Measurements from ENCODE around the gene AIG1. TPM values are rescaled to one million over a fixed set of nuclear protein-coding genes. Genes with fewer than 3 reads are reported as not detected.

AIG1 gene
- total RNA-seq, 1 experiment from 2014 or later = 18.6 TPM

DNA sequence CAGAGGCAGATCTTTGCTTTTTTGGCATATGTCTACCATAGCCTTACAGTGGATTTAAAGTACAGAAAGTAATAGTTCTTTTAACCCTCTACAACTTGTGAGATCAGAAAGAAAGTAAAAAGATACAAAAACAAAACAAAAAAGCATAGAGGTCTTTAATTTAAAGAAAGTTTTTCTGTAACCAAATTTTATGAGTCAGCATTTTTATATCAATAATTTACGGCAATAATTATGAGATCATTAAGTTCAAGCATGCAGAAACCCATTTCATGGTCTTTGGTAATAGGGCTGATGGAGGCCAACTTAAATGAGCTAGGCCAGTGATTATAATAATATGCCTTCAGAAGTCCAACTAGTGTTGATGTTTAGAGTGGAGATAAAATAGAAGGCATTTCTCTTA, 145.9 kb downstream of the AIG1 start:
- DNase-seq = no peak
- Histone ChIP-seq H3K36me3 (replicated peaks; ENCODE audit: control insufficient read depth, insufficient read depth, low read length) (no peaks in the 10 kb centered on the region), H3K4me3 (ENCODE audit: insufficient read depth, low read depth, low read length) (no peak overlapping the region), H3K27me3 (ENCODE audit: control insufficient read depth, insufficient read depth, low read length) (no peaks in the 10 kb centered on the region)

GRCh38 chr6:143210420-143210819, 149.7 kb downstream of the AIG1 start:
- DNase-seq = no peak
- H3K4me3 ChIP-seq (ENCODE audit: insufficient read depth, low read depth, low read length) = no peak overlapping the region
- no peaks in the 10 kb centered on the region for H3K36me3 ChIP-seq (replicated peaks; ENCODE audit: control insufficient read depth, insufficient read depth, low read length)
- H3K27me3 ChIP-seq (ENCODE audit: control insufficient read depth, insufficient read depth, low read length) = no peaks in the 10 kb centered on the region

DNA sequence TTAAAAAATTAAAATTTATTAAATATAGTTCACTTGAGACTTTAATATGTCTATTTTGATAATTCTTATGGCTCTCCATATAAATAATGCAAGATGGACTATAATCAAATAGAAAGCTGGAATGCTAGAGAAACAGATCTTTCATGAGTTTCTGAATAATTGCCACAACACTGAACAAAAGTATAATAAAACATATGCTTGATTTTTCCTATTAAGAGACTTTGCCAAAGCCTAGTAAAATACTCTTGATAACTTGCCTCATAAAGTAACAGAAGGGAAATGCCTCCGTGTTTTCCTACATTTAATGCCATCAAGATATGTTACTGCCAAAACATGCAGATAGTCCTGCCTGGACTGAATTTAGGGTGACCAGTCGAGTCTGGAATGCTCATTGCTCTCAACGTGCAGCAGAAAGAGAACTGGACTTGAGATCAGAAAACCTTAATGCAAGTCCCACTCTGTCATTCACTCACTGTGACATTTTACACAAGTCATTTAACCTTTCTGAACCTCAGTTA, 153.2 kb downstream of the AIG1 start:
- Histone ChIP-seq H3K36me3 (replicated peaks; ENCODE audit: control insufficient read depth, insufficient read depth, low read length) (no peaks in the 10 kb centered on the region), H3K27me3 (ENCODE audit: control insufficient read depth, insufficient read depth, low read length) (no peaks in the 10 kb centered on the region), H3K4me3 (ENCODE audit: insufficient read depth, low read depth, low read length) (no peak overlapping the region)
- no peak for DNase-seq

- DNase-seq = no peak
- no peak overlapping the region for H3K4me3 ChIP-seq (ENCODE audit: insufficient read depth, low read depth, low read length)
- no peaks in the 10 kb centered on the region for H3K36me3 ChIP-seq (replicated peaks; ENCODE audit: control insufficient read depth, insufficient read depth, low read length)
- H3K27me3 ChIP-seq (ENCODE audit: control insufficient read depth, insufficient read depth, low read length) = no peaks in the 10 kb centered on the region
Measured at GRCh38 chr6:143215363-143215762, 154.7 kb downstream of the AIG1 start.

- no peak for DNase-seq
- no peak overlapping the region for H3K4me3 ChIP-seq (ENCODE audit: insufficient read depth, low read depth, low read length)
- no peaks in the 10 kb centered on the region for H3K36me3 ChIP-seq (replicated peaks; ENCODE audit: control insufficient read depth, insufficient read depth, low read length)
- H3K27me3 ChIP-seq (ENCODE audit: control insufficient read depth, insufficient read depth, low read length) = no peaks in the 10 kb centered on the region
Measured at GRCh38 chr6:143215771-143216170, 155.1 kb downstream of the AIG1 start.

DNA sequence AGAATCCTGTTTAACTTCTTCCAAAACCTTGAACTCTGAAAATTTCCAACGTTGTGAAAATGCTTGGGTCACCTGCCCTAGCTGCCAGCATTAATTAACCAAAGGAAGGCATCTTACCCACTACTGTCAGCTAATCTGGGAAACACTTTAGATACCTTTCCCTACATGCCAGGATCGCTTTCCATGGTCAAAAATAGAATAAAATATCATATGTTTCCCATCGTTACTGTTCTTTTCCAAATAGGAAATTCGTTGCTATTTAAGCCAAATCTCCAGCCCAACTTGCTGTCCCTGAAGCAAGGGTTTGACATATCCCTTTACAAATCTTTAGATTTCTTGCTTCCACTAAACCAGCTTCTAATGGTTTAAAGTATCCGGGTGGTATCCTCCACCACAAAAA, 157.5 kb downstream of the AIG1 start:
- Histone ChIP-seq H3K4me3 (ENCODE audit: insufficient read depth, low read depth, low read length) (no peak overlapping the region), H3K27me3 (ENCODE audit: control insufficient read depth, insufficient read depth, low read length) (no peaks in the 10 kb centered on the region), H3K36me3 (replicated peaks; ENCODE audit: control insufficient read depth, insufficient read depth, low read length) (no peaks in the 10 kb centered on the region)
- DNase-seq = no peak

DNA sequence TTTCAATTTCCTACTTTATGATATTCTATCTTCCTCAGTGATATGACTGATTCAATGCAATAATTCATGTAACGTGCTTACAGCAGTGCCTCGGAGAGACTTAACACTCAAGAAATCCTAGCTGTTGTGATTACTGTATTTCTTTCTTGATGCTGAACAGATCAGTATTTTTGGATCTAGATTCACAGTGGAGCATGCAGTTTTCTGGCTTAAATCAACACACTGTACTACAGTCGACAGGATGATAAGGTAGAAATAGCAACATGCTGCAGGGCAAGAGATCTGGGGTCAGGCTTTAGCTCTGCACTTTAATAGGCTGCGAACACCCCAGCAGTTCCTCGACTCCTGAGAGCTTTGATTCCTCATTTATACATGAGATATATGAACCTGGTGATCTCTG, 161.0 kb downstream of the AIG1 start:
- Histone ChIP-seq H3K27me3 (ENCODE audit: control insufficient read depth, insufficient read depth, low read length) (no peaks in the 10 kb centered on the region), H3K4me3 (ENCODE audit: insufficient read depth, low read depth, low read length) (no peak overlapping the region), H3K36me3 (replicated peaks; ENCODE audit: control insufficient read depth, insufficient read depth, low read length) (no peaks in the 10 kb centered on the region)
- no peak for DNase-seq

DNA sequence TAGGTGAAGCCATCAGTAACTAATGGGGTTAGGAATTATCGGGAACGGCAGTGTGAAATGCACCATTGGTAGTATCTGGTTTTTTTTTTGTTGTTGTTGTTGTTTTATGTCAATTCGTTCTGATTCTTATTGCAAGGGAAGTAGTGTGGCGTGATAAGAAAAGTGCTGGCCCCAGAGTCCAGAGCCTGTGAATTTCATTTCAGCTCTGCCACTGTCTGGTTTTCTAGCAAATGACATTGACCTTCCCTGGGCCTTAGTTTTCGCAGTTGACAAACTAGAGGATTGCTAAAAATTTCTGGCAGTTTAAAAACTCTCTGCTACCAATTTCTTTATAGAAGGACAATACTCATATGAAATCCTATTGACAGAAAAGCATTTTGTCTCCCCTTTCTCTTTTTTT, 161.6 kb downstream of the AIG1 start:
- DNase-seq = no peak
- H3K4me3 ChIP-seq (ENCODE audit: insufficient read depth, low read depth, low read length) = no peak overlapping the region
- no peaks in the 10 kb centered on the region for H3K36me3 ChIP-seq (replicated peaks; ENCODE audit: control insufficient read depth, insufficient read depth, low read length)
- H3K27me3 ChIP-seq (ENCODE audit: control insufficient read depth, insufficient read depth, low read length) = no peaks in the 10 kb centered on the region

DNA sequence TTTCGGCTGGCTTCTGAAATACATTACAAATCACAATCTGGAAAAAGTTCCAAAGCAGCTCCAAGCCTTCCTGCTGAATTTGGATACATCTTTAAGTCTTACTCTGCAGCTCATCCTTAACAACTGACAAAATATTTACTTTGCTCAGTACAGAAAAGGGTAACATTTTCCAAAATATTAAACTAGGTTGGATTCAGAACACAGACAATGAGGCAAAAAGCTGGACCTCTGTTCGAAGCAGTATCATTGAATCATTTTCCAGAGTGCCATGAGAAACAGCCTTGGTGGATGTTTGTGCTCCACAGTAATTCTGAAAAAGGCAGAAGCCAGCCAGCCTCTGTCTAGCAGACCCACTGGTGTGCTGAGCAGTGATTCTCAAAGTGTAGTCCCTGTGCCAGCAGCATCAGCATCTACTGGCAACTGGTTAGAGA, 162.1 kb downstream of the AIG1 start:
- H3K36me3 ChIP-seq (replicated peaks; ENCODE audit: control insufficient read depth, insufficient read depth, low read length) = no peaks in the 10 kb centered on the region
- DNase-seq = no peak
- no peaks in the 10 kb centered on the region for H3K27me3 ChIP-seq (ENCODE audit: control insufficient read depth, insufficient read depth, low read length)

GRCh38 chr6:143223895-143224294, 163.2 kb downstream of the AIG1 start:
- no peak for DNase-seq
- Histone ChIP-seq H3K27me3 (ENCODE audit: control insufficient read depth, insufficient read depth, low read length) (no peaks in the 10 kb centered on the region), H3K36me3 (replicated peaks; ENCODE audit: control insufficient read depth, insufficient read depth, low read length) (no peaks in the 10 kb centered on the region), H3K4me3 (ENCODE audit: insufficient read depth, low read depth, low read length) (no peak overlapping the region)

More for the DNA sequence above, 162.1 kb downstream of the AIG1 start:
- H3K4me3 ChIP-seq (ENCODE audit: insufficient read depth, low read depth, low read length) = no peak overlapping the region

DNA sequence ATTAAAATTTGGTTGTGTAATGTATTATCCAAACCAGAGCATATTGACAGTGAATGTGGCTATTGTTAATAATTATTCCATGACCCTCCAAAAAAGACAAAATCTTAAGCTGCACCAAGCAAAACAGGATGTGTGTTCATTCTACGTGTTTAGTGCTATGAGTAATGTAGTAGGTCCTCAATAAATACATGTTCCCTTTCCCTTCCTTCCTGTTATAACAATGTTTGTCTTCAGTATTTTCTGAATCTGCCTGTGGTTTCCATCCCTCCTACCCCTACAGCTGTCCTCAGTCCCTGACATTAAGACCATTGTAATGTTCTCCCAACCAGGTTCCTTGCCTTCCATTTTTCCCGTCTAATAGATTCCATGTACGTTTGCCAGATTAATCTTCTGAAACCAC, 163.8 kb downstream of the AIG1 start:
- DNase-seq = no peak
- Histone ChIP-seq H3K4me3 (ENCODE audit: insufficient read depth, low read depth, low read length) (no peak overlapping the region), H3K27me3 (ENCODE audit: control insufficient read depth, insufficient read depth, low read length) (no peaks in the 10 kb centered on the region), H3K36me3 (replicated peaks; ENCODE audit: control insufficient read depth, insufficient read depth, low read length) (no peaks in the 10 kb centered on the region)

GRCh38 chr6:143225929-143226328, 165.2 kb downstream of the AIG1 start:
- Histone ChIP-seq H3K27me3 (ENCODE audit: control insufficient read depth, insufficient read depth, low read length) (no peaks in the 10 kb centered on the region), H3K4me3 (ENCODE audit: insufficient read depth, low read depth, low read length) (no peak overlapping the region), H3K36me3 (replicated peaks; ENCODE audit: control insufficient read depth, insufficient read depth, low read length) (no peaks in the 10 kb centered on the region)
- no peak for DNase-seq

DNA sequence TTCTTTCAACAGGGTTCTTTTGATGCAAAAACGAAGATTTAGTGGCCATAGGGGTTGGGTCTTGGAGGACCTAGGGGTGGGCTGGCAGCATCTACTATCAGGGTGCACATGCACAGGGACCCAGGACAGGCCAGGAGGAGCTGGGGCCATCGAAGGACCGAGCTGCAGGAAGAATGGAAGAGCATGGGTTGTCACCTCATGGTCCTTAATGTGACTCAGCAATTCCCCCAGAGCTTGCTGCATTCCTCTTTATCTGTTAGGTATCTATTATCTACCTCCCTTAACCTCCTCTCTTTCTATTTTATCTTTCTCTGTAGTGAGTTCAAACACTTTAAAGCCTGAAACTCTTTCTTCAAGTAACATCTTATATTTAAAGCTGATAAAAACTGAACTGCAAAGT, 167.0 kb downstream of the AIG1 start:
- Histone ChIP-seq H3K36me3 (replicated peaks; ENCODE audit: control insufficient read depth, insufficient read depth, low read length) (no peaks in the 10 kb centered on the region), H3K27me3 (ENCODE audit: control insufficient read depth, insufficient read depth, low read length) (no peaks in the 10 kb centered on the region), H3K4me3 (ENCODE audit: insufficient read depth, low read depth, low read length) (no peak overlapping the region)
- DNase-seq = no peak

DNA sequence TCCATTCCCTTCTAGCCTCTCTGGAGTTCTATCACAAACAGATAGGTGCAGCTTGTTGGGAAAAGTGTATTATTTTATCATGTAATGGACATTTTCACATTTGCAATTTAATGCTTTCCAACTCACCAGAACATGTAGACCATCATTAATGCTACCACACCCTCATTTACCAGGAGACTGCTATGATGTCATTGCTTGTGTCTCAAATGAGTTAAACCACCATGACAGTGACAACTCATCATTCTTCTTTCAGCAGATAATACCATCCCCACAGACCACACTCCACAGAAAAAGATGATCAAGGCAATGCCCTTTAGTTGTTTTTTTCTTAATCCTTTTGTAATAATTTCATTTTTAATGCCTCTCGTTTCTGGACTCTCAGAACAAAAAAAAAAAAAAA, 168.7 kb downstream of the AIG1 start:
- Histone ChIP-seq H3K4me3 (ENCODE audit: insufficient read depth, low read depth, low read length) (no peak overlapping the region), H3K36me3 (replicated peaks; ENCODE audit: control insufficient read depth, insufficient read depth, low read length) (no peaks in the 10 kb centered on the region), H3K27me3 (ENCODE audit: control insufficient read depth, insufficient read depth, low read length) (no peaks in the 10 kb centered on the region)
- no peak for DNase-seq

DNA sequence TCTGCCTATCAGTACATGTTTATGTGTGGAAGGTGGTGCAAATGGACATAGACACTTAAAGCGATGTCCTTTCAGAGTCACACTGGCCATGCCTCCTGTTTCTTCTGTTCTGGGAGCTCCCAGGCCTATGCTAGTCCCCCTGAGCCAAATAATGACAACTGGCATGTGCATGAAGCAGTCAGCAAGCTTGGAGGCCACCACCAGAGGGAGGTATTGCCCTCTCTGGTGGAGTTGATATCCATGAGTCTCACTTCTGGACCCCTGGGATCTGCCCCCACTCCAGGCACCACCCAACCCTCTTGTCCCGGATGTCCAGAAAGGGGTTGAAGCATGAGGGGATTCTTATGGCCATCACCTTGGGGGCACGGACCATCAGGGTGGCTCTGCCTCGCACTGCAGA, 172.2 kb downstream of the AIG1 start:
- H3K36me3 ChIP-seq (replicated peaks; ENCODE audit: control insufficient read depth, insufficient read depth, low read length) = no peaks in the 10 kb centered on the region
- no peaks in the 10 kb centered on the region for H3K27me3 ChIP-seq (ENCODE audit: control insufficient read depth, insufficient read depth, low read length)
- DNase-seq = peak; percentile 61
- no peak overlapping the region for H3K4me3 ChIP-seq (ENCODE audit: insufficient read depth, low read depth, low read length)
